GM12872 (cell line): Measurements from ENCODE around the gene SFXN1.

Experiments
- CTCF ChIP-seq: IDR thresholded peaks from 3 replicates; pipeline ENCODE4 v1.5.1; 2011; ENCODE audit warnings: low read depth, mild to moderate bottlenecking, low read length, moderate library complexity; ENCODE audit not compliant: insufficient read depth

The SFXN1 gene

GRCh38 chr5:175508896-175509295 lies 30.5 kb downstream of the SFXN1 start:
- TF ChIP-seq CTCF = no peak

- TF ChIP-seq CTCF = no peak
These were observed 34.9 kb downstream of the SFXN1 start for GRCh38 chr5:175513297-175513696.

GRCh38 chr5:175513726-175514125 lies 35.4 kb downstream of the SFXN1 start:
- TF ChIP-seq CTCF = no peak

DNA sequence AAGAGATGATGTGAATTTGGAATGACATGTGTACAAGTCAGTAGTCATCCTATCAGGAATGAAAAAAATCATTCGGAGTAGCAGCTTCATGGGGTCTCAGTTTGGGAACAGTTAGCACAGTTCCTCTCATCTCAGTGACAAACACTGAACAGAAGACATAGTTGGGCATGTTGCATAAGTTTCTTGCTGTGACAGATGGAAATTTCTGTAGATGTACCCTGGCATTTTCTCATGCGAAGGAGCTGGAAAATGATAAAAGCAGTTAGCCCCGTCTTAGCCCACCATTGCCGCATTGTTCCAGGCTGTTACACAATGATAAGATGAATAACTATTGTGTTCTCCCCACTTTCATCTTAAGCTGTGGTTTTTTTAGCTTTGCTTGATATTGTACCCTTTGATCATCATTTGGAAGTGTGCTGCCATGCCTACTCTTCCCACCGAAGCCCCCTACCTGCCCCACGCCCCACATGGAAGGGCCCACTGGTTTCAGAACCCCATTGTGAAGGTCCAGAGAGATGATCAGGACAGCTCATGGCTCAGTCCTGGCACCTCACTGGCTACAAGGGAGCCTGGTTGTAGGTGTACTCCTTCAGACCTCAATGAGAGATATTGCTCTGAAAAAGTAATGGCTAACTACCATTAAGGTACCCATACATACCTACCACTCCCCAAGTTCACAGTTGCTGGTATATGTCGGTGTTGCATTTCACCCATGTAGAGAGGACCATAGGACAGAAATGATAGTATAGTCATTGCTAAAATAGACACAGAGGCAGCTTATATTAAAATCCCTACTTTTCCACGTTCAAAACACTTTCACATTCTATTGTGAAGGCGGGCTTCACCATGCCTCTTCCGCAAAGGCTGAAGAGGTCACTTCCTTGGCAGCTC lies 38.8 kb downstream of the SFXN1 start:
- TF ChIP-seq CTCF = no peak

GRCh38 chr5:175517824-175518450 lies 39.6 kb downstream of the SFXN1 start:
- TF ChIP-seq CTCF = no peak

- no peak for TF ChIP-seq CTCF
These were observed 40.6 kb downstream of the SFXN1 start for GRCh38 chr5:175519006-175519405.

DNA sequence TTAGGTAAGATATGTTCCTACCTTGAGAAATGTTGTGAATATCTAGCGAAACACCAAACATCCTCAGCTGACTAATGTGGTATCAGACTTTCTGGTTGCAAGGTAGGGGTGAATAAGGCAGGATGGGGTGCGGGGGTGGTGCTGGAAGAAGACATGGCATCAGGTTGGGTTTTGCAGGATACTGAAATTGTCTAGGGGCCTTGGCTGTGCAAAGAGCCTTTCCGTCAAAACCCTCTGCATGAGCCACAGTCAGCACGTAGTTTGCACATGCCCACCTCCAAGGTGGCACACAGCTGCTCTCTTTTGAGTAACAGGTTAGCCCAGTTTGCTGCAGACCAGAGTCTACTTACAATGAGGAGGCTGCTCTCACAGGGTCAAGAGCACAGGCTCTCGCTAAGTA lies 42.0 kb downstream of the SFXN1 start:
- no peak for TF ChIP-seq CTCF
